Measurements from ENCODE around the gene NUDT3.
"Not testable (repeated sequence)": the region's sequence is repeated elsewhere in the genome, so short reads cannot be mapped to it uniquely, and the experiment has no call there.

The NUDT3 gene

DNA sequence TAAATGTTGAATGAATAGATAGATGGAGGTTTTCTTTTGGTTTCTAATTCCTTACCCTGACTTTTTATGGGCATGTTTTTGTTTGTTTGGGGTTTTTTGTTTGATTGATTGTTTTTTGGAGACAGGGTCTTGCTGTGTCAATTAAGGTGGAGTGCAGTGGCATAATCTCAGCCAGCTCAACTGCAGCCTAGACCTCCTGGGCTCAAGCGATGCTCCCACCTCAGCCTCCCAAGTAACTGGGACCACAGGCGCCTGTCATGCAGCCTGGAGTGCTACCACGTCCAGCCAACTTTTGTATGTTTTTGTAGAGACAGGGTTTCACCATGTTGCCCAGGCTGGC is 1.5 kb upstream of the NUDT3 start:
- no peak for FAIRE-seq
- DNase-seq (ENCODE audit: insufficient read length, low spot score): no peak

DNA sequence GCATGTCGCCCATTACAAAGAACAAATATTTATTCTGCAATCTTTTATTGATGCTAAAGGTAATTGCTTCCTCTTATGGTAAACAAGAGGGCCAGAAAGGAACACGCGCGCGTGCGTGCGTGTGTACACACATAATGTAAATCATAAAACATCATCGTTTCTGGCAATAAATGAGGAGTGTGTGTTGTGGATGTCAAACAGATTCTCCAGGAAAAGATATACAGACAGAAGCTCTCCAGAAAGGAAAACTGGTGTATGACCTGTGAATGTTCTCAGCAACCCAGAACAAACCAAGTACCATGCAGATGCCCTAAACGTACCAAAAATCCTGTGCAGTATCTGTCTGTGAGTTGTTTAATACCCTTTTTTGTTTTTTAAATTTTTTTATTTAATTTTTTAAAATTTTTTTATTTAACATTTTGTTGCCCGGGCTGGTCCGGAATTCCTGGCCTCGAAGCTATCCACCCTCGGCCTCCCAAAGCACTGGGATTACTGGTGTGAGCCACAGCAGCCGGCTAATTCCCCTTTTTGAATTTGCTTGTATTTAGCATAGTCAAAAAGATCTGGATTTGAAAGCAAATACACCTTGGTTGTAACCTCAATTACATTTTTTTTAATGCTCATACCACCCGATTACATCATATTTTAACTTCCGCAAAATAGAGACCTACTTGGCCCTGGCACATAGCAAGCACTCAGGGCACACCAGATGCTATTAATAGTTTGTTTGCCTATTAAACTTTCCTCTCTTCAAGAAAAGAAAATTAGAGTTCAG is 909 bp upstream of the NUDT3 start:
- DNase-seq (ENCODE audit: insufficient read length, low spot score) (no peak), FAIRE-seq (no peak)

DNA sequence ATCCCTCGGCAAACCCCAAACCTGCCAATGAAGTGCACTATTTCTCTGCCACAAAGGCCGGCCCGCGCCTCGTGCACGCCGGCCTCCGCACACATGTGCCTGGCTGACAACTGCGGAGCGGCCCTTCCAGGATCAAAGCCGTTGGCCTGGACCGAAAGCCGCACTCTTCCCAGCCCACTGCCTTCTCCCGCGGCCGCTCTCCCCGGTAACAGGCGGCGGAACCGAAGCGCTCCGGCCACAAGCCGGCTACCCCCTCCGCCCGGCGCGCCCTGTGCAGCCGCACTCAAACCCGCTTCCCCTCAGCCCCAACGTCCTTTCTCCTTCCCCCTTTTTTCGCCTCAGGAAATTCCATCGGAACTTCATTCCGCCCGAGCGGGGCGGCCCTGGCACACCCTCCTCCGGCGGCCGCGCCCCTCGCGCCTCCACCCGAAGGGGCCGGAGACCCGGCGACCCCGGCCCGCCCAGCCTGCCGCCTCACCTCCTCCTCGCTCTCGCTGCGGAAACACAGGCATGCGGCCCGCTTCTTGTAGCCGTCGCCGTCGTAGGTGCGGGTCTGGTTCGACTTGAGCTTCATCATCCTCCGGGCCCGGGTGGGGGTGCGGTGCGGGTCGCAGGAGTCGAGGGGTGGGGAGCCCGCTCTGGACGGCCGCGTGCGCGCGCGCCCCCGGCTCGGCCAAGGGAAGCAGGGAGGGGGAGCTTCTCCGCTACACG is 528 bp downstream of the NUDT3 start:
- FAIRE-seq: no peak
- peak; percentile 43 for DNase-seq (ENCODE audit: insufficient read length, low spot score)

DNA sequence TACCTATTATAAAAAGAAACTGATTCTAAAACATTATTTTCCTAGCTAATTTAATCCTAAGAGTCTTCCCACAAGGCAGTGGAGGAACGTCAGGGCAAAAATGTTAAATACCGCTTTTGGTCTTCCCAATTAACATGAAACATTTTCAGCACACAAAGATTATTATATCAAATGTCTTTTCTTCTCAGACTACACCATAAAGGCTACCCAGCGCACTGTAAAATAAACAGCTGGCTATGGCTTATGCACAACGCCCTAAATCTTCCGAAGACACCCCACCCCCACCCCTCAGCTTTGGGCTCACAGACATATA is 1.0 kb downstream of the NUDT3 start:
- FAIRE-seq (no peak), DNase-seq (ENCODE audit: insufficient read length, low spot score) (no peak)

DNA sequence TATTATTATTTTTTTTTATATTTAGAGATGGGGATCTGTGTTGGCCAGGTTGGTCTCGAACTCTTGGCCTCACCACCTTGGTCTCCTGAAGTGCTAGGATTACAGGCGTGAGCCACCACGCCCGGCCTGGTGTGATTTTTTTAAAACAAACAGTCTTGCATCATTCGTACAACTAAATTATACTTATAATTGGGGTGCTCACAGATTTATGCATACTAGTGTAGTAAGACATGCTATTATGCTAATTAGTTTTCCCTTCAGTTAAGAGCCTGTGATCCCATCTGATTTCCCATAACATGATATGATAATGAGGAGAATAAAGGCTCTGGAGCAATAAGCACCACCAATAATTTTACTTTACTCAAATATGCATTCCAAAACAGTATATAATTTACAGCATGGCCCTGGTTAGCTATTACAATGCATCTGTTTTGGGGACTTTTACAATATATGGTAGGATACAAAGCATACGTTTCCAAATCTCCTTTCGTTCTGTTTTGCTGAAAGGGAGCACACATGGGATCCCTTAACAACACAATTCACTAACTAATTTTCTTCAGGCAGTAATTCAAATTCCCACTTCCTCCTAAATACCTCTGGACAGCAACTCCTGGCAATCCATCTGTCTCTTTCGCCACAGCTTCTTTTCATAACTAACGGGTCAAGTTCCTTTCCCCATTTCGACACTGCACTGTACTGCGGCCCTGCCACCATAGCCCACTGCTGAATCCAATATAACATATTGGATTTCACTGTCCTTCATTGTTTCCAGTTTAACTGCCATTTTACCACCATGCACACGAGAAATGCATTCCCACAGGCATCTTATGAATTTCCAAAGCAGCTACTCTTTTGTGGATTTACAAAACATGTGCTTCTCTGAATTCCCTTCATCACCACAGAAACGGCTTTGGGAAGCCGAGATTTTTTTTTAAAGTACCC is 1.7 kb downstream of the NUDT3 start:
- DNase-seq (ENCODE audit: insufficient read length, low spot score): peak; percentile 50
- FAIRE-seq: no peak

DNA sequence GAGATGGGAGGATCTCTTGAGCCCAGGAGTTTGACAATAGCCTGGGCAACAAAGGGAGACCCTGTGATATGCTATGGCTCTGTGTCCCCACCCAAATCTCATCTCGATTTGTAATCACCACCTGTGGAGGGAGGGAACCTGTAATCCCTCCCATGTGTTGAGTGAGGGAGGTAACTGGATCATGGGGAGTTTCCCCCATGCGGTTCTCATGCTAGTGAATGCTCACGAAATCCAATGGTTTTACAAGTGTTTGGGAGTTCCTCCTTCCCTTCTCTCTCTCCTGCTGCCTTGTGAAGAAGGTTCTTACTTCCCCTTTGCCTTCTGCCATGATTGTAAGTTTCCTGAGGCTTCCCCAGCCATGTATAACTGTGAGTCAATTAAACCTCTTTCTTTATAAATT is 3.4 kb downstream of the NUDT3 start:
- no peak for FAIRE-seq
- no peak for DNase-seq (ENCODE audit: insufficient read length, low spot score)

DNA sequence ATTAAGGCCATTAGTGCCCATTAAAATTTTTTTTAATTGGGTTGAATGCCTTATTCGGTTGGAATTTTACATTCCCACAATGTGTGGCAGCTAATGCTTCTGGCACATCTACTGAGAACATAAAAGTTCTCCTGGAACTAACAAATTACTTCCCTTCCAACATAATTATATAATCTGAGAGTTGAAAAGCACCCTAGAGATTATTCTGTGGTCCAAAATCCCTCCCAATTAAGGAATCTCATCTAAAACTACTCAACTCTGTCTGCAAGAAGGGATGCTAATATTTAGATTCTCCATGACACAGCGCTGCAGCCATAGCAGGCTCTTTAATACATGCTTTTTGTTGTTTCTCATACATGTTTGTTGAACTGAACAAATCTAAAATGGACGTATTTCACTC is 4.0 kb downstream of the NUDT3 start:
- DNase-seq (ENCODE audit: insufficient read length, low spot score) (no peak), FAIRE-seq (no peak)

DNA sequence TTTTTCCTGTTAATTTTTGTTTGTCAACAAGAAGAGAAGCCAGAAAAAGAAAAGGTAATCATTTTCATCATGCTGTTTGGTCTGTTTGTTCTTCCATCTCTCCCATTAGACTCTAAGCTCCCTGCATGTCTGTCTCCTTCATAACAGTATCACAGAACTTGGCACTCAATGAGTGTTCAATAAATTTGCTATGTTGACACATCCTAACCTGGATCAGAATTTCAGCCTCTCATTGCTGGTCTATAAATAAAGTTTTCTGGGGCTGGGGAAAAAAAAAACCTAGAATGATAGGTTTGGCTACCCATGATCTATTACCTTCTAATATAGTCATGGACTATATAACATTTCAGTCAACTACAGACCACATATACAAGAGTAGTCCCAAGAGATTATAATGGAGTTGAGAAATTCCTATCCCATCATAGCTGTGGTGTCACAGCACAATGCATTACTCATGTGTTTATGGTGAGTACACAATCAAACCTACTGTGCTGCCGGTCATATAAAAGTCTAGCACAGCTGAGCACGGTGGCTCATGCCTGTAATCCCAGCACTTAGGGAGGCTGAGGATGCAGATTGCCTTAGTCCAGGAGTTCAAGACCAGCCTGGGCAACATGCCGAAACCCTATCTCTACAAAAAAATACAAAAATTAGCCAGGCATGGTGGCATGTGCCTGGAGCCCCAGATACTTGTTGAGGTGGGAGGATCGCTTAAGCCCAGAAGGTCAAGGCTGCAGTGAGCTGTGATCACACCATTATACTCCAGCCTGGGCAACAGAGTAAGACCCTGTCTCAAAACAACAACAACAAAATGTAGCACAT is 5.9 kb downstream of the NUDT3 start:
- no peak for DNase-seq (ENCODE audit: insufficient read length, low spot score)
- peak; percentile 38 for FAIRE-seq

DNA sequence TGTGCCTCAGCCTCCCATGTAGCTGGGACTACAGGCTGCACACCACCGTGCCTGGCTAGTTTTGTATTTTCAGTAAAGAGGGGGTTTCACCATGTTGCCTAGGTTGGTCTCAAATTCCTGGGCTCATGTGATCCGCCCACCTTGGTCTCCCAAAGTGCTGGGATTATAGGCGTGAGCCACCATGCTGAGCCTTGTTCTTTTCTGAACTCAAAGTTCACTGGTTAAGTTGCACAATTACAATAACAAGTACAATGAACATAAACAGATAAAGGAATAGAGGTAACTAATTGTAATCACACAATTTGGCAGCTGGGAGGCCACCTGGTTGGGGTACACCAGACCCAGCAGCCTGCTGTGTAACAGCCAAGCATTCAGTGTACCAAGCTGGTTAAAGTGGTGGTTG is 6.7 kb downstream of the NUDT3 start:
- no peak for DNase-seq (ENCODE audit: insufficient read length, low spot score)

DNA sequence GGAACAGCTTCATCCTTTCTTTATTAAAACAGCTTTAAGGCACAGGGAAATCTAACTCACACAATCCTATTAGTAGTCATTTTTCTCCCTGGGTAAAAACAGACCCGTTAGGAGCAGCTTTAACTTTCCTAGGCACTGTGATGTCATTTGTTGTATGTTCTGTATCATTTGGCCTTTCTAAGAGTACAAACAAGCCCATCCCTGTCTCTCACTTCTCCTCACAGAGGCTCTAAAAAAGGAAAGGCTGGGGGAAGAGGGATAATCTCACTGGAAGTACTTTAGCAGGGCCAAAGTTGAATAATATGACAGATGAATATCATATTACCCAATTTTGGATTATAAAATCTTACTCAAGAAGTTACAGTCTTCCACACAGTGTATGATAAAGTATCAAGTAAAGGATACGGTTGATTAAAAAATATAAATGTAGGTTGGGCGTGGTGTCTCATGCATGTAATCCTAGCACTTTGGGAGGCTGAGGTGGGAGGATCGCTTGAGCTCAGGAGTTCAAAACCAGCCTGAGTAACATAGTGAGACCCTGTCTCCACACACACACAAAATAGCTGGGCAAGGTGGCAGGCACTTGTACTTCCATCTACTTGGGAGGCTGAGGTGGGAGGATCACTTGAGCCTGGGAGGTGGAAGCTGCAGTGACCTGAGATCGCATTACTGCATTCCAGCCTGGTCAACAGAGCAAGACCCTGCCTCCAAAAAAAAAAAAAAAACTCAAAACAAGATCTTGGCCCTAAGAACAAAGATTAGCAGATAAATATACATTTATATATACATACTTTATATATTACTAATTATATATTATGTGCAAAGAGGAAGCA is 7.9 kb downstream of the NUDT3 start:
- DNase-seq (ENCODE audit: insufficient read length, low spot score) (no peak), FAIRE-seq (no peak)

More for the DNA sequence above, 6.7 kb downstream of the NUDT3 start:
- no peak for FAIRE-seq

DNA sequence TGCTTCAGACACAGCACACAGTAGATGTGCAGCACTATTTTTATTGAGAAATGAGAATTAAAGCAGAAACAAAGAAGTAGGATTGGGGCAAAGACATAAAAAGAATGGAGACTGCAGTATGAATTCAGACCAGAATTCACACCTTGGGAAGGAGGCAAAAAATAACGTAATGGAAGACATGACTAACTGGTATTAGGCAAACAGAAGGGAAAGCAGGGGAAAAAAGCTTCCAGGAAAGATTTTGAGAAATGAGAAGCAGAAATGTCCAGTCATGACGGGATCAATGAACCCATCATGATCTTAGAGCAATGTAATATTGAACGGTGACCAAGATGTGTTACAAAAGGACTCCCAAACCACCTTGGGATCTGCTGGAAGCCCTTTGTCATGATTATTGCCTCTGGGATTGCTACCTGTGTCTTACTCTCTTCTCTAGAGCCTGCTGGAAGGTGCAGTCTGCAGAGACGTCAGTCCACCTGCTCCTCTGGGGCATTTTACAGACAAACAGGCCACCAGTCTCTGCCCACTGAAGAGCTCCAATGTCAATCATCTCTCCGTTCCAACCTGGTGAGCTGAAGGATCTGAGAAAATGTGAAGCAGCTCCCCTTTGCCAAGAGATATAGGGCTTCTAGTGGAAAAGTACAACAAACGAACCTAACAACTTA is 8.7 kb downstream of the NUDT3 start:
- no peak for FAIRE-seq

DNA sequence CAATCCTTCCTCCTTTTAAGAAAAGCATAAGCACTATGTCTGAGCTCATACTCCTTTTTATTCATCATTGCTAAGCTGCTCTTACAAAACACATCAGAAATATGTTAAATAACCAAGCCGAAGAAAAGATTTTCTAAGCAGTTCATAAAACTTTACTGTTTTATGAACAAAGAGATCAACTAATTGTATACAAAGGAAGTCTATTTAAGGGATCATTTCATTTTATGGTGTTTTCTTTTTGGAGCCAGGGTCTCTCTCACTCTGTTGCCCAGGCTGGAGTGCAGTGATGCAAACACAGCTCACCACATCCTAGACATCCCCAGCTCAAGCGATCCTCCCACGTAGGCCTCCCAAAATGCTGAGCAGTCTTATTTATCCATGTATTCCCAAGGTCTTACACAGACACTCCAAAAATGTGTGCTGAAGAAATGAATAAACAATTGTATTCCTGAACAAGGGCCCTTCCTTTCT is 9.3 kb downstream of the NUDT3 start:
- no peak for FAIRE-seq
- no peak for DNase-seq (ENCODE audit: insufficient read length, low spot score)

More for the DNA sequence above, 8.7 kb downstream of the NUDT3 start:
- DNase-seq (ENCODE audit: insufficient read length, low spot score): no peak

DNA sequence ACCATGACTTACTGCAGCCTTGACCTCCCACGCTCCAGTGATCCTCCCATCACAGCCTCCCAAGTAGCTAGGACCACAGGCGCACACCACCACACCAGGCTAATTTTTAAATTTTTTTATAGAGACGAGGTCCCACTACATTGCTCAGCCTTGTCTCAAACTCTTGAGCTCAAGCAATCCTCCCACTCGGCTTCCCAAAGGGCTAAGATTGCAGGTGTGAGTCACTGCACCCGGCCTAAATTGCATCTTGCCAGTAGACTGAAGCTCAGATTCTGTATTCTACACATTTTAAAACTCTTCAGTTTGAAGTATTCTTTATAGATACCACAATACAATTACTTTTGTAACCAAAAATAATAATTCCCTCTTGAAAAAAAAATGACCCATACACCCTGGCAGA is 11.4 kb downstream of the NUDT3 start:
- DNase-seq (ENCODE audit: insufficient read length, low spot score) (no peak), FAIRE-seq (no peak)

DNA sequence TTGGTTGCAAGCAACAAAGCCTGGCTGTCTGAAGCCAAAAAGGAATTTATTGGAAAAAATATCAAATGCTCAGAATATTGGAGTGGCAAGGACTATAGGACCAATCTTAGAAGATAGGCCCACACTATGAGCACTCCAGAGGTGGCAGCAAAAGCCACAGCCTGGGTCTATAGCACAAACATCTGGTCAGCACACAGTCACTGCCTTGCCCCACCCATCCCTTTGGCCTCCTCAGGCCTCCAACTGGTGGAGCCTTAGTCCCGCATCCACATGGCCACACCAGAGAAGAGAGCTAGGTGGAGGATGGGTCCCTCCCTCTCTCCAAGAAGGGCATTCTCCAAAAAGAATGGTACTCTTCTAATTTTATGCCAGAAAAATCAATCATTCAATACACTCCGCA is 14.0 kb downstream of the NUDT3 start:
- no peak for FAIRE-seq
- DNase-seq (ENCODE audit: insufficient read length, low spot score): no peak

DNA sequence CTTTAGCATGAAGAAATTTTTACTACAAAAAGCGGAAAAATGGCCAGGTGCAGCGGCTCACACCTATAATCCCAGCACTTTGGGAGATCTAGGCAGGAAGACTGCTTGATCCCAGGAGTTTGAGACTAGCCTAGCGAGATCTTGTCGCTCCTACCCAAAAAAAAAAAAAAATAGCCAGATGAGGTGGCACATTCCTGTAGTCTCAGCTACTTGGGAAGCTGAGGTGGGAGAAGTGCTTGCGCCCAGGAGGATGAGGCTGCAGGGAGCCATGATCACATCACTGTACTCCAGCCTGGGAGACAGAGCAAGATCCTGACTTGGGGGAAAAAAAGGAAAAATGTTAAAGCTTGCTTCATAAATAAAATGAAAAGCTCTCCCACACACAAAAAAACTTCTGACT is 14.5 kb downstream of the NUDT3 start:
- FAIRE-seq: no peak
- no peak for DNase-seq (ENCODE audit: insufficient read length, low spot score)

DNA sequence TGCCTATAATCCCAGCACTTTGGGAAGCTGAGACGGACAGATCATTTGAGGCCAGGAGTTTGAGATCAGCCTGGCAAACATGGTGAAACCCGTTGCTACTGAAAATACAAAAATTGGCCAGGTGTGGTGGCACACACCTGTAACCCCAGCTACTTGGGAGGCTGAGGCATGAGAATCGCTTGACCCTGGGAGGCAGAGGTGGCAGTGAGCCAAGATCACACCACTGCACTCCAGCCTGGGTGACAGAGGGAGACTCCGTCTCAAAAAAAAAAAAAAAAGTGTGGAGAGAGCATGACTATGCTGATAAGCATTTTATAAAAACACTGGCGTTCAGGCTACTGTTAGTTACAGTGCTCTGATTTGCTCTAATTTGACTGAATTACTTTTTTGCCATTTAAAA is 14.9 kb downstream of the NUDT3 start:
- not testable (repeated sequence) for FAIRE-seq; DNase-seq (ENCODE audit: insufficient read length, low spot score)

DNA sequence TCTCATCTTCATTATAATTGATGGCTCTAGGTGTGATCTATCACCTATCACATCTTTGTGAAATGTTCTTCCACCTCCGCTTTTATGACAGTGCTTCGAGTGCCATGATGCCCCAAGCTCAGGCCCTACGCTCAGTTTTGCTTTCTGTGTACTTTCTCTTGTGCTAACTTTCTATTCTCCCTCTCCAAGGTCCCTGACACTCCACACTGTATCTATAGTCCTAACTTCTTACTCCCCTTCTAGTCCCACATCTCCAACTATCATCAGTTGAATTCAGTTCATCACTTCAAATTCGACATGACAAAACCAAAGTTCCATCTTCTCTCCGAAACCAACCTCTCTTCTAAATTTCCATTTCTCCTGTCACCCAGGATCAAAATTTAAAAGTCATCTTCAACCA is 16.6 kb downstream of the NUDT3 start:
- FAIRE-seq (no peak), DNase-seq (ENCODE audit: insufficient read length, low spot score) (no peak)

DNA sequence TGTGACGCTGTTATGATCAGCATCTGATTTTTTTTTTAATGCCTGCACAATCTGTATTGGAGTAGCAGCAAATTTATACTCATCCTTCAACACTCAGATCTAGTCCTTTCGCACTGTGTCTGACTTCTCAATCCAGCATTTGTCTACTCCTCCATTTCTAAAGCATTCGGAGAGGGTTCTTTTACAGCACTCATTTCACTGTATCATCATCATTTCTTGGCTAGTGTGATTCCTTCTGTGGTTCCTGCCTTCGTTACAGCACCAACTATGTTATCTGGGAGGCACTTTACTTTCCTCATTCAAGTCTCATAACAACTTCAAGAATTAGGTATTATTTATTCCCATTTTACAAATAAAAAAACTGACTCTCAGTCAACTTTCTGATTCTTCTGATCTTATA is 18.0 kb downstream of the NUDT3 start:
- no peak for DNase-seq (ENCODE audit: insufficient read length, low spot score)

DNA sequence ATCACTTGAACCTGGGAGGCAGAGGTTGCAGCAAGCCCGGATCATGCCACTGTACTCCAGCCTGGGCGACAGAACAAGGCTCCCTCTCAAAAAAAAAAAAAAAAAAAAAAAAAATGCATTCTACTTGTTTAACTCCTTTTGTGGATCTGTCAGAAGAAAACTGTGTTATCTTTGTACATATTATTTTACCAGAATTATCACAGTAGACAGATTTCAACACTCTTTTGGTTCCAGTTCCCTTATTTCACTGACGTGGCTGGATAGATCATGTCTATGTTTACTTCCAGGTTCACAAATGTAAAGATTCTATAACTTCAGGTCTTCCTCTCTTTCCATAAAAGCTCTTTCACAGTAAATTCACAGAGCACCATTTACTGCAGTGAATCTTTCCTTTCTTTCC is 18.4 kb downstream of the NUDT3 start:
- no peak for DNase-seq (ENCODE audit: insufficient read length, low spot score)
- FAIRE-seq: no peak

More for the DNA sequence above, 18.0 kb downstream of the NUDT3 start:
- no peak for FAIRE-seq
